ENCODE results near the gene ZBTB5.

GRCh38 chr9:37451628-37452027 lies 13.6 kb downstream of the ZBTB5 start:
- TF ChIP-seq CTCF (IDR thresholded peaks at IDR 0.05; ENCODE audit: insufficient read depth, low read depth, low read length) (no peak), EZH2 (IDR thresholded peaks at IDR 0.05; ENCODE audit: insufficient read depth, low read length) (no peak)

Measured in astrocyte (in vitro differentiated cells and primary cell).